Cardiac muscle cell (in vitro differentiated cells and primary cell): ENCODE results near the gene CTBP2. TPM values are rescaled to one million over a fixed set of nuclear protein-coding genes. Genes with fewer than 3 reads are reported as not detected.

ENCODE experiments used
- DNase-seq, 2 donors: peaks; one replicate each; pipeline versions ENCODE4 v3.0.0 to v3.0.0-alpha.2; 2010 to 2017; ENCODE audit warnings: low read depth in 1 of 2, low spot score in 1 of 2
- H3K27ac ChIP-seq: fragments of 200-600 bp; sonication (generic); 2 replicates; pipeline ENCODE4 v1.5.1; 2016
- H3K27me3 ChIP-seq: fragments of 200-600 bp; sonication (generic); 2 replicates; pipeline ENCODE4 v1.6.0; 2016; ENCODE audit warnings: control low read depth
- H3K36me3 ChIP-seq: fragments of 200-600 bp; sonication (generic); 2 replicates; pipeline ENCODE4 v1.5.1; 2016; ENCODE audit warnings: control low read depth
- H3K4me1 ChIP-seq: fragments of 200-600 bp; sonication (generic); 2 replicates; pipeline ENCODE4 v1.8.1; 2017; ENCODE audit warnings: low read depth, mild to moderate bottlenecking, mixed run types
- H3K4me3 ChIP-seq: fragments of 200-600 bp; sonication (generic); 2 replicates; pipeline ENCODE4 v1.5.1; 2016; ENCODE audit warnings: mild to moderate bottlenecking
- H3K9me3 ChIP-seq: fragments of 200-600 bp; sonication (generic); 2 replicates; pipeline ENCODE4 v1.5.1; 2017; ENCODE audit warnings: low read depth, mild to moderate bottlenecking, control low read depth
- CTCF ChIP-seq: IDR thresholded peaks from 2 replicates; pipeline ENCODE4 v1.5.1; 2012; ENCODE audit warnings: low read depth, mild to moderate bottlenecking, low read length
- polyA plus RNA-seq: library from polyadenylated mRNA; unstranded; fragments of >200 nt; fragmentation: Nextera tagmentation; extraction: Ambion mirVana; gene quantifications from 2 replicates; pipeline ENCODE4 v1.2.1, GENCODE V29; 2016
- total RNA-seq: library from RNA; depleted of rRNA; stranded (reverse); fragments of >200 nt; gene quantifications from 2 replicates; pipeline ENCODE4 v1.2.3, GENCODE V29; 2016

The CTBP2 gene
- total and polyA plus RNA-seq, 2 experiments from 2014 or later, result 67.4 to 74.5 TPM

DNA sequence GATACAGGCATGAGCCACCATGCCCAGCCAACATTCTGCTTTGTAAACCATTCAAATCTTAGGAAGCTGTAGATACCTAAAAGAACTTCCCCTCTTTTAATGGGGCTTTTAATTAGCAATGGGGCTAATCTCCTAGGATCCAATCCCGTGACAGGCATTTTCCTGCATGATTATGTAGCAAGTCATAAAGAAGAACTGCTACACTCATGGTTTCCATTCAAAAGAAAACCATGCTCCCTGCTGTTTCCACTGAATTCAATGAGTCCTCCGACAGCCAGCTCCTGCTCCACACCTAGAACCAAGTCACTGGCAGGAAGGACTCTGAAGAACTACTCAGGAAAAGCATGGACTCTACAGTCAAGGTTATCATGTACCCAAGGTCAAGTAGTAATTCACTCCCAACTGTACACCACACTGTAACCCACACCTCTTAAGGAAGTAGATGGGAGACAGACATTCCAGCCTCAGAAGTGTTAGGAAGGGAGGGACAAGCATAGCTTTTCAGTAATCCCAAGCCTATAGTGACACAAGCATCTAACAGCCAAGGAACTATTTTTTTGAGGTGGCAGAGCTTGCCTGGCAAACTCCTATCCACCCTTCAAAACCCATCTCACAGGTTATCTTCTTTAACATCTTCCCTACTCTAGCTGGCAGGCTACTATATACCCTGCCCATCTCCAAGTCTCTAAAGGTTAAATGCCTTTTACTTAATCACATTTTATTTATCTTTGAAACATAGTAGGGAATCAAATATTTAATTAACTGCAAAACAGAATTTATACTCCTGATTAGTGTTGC is 47.5 kb downstream of the CTBP2 start:
- H3K27ac ChIP-seq, result peak overlapping the region; percentile 84
- DNase-seq, result peak in 1 of 2 donors; percentile 55
- no peaks in the 10 kb centered on the region for H3K9me3 ChIP-seq
- H3K4me3 ChIP-seq, result no peak overlapping the region
- peaks cover 26% of the 10 kb centered on the region for H3K4me1 ChIP-seq
- no peaks in the 10 kb centered on the region for H3K27me3 ChIP-seq
- no peak for TF ChIP-seq CTCF
- H3K36me3 ChIP-seq, result peaks cover 14% of the 10 kb centered on the region

- no peaks in the 10 kb centered on the region for H3K9me3 ChIP-seq
- no peaks in the 10 kb centered on the region for H3K27me3 ChIP-seq
- no peak overlapping the region for H3K27ac ChIP-seq
- no peak for TF ChIP-seq CTCF
- H3K4me3 ChIP-seq, result no peak overlapping the region
- peaks cover 26% of the 10 kb centered on the region for H3K4me1 ChIP-seq
- peaks cover 14% of the 10 kb centered on the region for H3K36me3 ChIP-seq
- no peak for DNase-seq
Observed at GRCh38 chr10:125111118-125111727, 49.1 kb downstream of the CTBP2 start.

GRCh38 chr10:125107965-125108580 is 52.3 kb downstream of the CTBP2 start:
- Histone ChIP-seq H3K4me1 (peaks cover 9% of the 10 kb centered on the region), H3K27me3 (no peaks in the 10 kb centered on the region), H3K9me3 (no peaks in the 10 kb centered on the region), H3K27ac (no peak overlapping the region), H3K36me3 (peaks cover 14% of the 10 kb centered on the region), H3K4me3 (no peak overlapping the region)
- TF ChIP-seq CTCF, result no peak
- DNase-seq, result no peak

GRCh38 chr10:125107166-125107949 is 53.0 kb downstream of the CTBP2 start:
- peaks cover 14% of the 10 kb centered on the region for H3K36me3 ChIP-seq
- peaks cover 2% of the 10 kb centered on the region for H3K4me1 ChIP-seq
- H3K27ac ChIP-seq, result no peak overlapping the region
- no peak for TF ChIP-seq CTCF
- no peaks in the 10 kb centered on the region for H3K9me3 ChIP-seq
- no peak overlapping the region for H3K4me3 ChIP-seq
- no peaks in the 10 kb centered on the region for H3K27me3 ChIP-seq
- DNase-seq, result peak in 1 of 2 donors; percentile 67

DNA sequence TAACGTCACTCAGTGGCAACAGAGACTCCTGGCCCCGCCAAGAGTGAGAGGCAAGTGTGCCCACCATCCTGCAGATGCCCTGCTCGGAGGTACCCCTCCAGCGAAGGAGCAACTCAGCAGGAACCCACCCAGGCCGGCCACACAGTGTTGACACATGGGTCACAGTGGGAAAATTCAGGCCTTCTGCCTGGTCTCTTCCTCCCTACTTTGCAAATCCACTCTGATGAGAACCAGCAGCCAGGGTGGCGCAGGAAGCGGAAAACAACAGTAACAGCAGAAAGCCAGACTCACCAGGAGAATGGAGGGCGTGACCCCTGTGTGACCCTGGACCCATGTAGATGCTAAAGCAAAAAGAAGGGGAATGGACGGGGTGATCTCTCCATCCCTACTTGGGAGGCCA is 53.8 kb downstream of the CTBP2 start:
- no peak for TF ChIP-seq CTCF
- Histone ChIP-seq H3K27ac (no peak overlapping the region), H3K27me3 (no peaks in the 10 kb centered on the region), H3K36me3 (peaks cover 14% of the 10 kb centered on the region), H3K4me3 (no peak overlapping the region), H3K4me1 (peaks cover 3% of the 10 kb centered on the region), H3K9me3 (no peaks in the 10 kb centered on the region)
- no peak for DNase-seq
